Activated naive CD4-positive, alpha-beta T cell treated with anti-CD3 and anti-CD28 coated beads, Interleukin-2, amount 50 U/mL, for 72 hours (primary cell): ENCODE data around the gene HNRNPAB. TPM values are rescaled to one million over a fixed set of nuclear protein-coding genes. Genes with fewer than 3 reads are reported as not detected.

ENCODE experiments used
- ATAC-seq, 2 donors: fragments of 150-1000 bp; cut with Tn5 transposase; 2 replicates each; pipeline ENCODE4 v1.10.0; 2021; ENCODE audit warnings: mild to moderate bottlenecking in 2 of 2, moderate library complexity in 2 of 2
- DNase-seq, 2 donors: peaks; one replicate each; pipeline ENCODE4 v3.0.0; 2021 to 2022; ENCODE audit warnings: low spot score in 2 of 2
- H3K27ac Mint-ChIP-seq, 2 donors: one replicate each; pipeline ENCODE4 v1.8.0; 2022; ENCODE audit warnings: mild to moderate bottlenecking in 2 of 2, mixed read lengths in 2 of 2
- H3K36me3 Mint-ChIP-seq, 2 donors: one replicate each; pipeline ENCODE4 v1.8.0; 2022; ENCODE audit warnings: mixed read lengths in 2 of 2
- H3K9me3 Mint-ChIP-seq, 2 donors: one replicate each; pipeline ENCODE4 v1.8.0; 2022; ENCODE audit warnings: mixed read lengths in 2 of 2
- total RNA-seq, 2 donors: library from RNA; stranded (reverse); gene quantifications; one replicate each; pipeline ENCODE4 v1.2.3, GENCODE V29; 2022

Gene HNRNPAB
- total RNA-seq: 100 to 1,000 TPM; 232 to 253 TPM

GRCh38 chr5:178204182-178204934 is at the start of gene HNRNPAB:
HNRNPAB (plus strand) TSS chr5:178204533; CDS start chr5:178204838, 305 bp downstream.
- H3K9me3 Mint-ChIP-seq: no peaks in the 10 kb centered on the region
- H3K36me3 Mint-ChIP-seq: peaks cover 40 to 41% of the 10 kb centered on the region in 2 donors
- peak; percentile 96 to 98 for DNase-seq
- H3K27ac Mint-ChIP-seq: peak within 1 kb of the TSS; percentile 97 to 100
- ATAC-seq: peak; percentile 88 to 92

DNA sequence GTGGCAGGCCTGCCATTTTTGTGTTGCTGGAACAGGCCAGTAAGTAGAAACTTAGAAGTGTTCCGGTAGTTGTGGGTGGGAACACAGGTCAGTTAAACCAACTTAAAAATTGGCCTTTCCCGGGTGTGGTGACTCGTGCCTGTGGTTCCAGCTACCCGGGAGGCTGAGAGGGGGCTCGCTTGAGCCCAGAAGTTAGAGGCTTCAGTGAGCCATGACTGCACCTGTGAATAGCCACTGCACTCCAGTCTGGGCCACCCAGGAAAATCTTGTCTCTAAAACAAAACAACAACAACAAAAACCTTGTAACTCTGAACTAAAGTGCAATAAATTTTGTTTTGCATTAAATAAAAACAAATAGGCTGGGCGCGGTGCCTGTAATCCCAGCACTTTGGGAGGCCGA is 49.3 kb upstream of the HNRNPAB start:
- DNase-seq: no peak
- Mint-ChIP-seq H3K36me3 (peaks cover 11 to 23% of the 10 kb centered on the region in 2 donors), H3K27ac (no peak overlapping the region), H3K9me3 (no peaks in the 10 kb centered on the region)
- no peak for ATAC-seq

DNA sequence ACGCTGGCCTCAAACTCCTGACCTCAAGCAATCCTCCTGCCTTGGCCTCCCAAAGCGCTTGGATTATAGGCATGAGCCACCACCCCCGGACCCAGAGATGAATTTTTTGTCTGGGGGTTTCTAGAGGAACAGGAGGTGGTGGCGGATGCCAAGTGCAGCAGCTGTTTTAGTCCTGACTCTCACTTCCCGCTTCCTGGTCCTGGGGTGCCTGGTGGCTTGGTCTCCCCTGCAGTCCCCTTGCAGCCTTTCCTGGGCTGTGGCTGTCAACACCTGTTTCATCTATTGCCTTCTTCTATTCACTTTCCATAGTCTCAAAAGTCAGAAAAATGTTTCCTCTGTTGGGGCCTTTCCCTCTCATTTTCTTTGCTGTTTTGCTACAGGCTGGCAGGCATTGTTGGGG is 44.2 kb upstream of the HNRNPAB start:
- H3K9me3 Mint-ChIP-seq: no peaks in the 10 kb centered on the region
- H3K27ac Mint-ChIP-seq: no peak overlapping the region
- DNase-seq (no peak), ATAC-seq (no peak)
- H3K36me3 Mint-ChIP-seq: no peaks in the 10 kb centered on the region

GRCh38 chr5:178162481-178162880 is 41.9 kb upstream of the HNRNPAB start:
- ATAC-seq (no peak), DNase-seq (no peak)
- H3K27ac Mint-ChIP-seq: no peak overlapping the region
- H3K36me3 Mint-ChIP-seq: no peaks in the 10 kb centered on the region
- H3K9me3 Mint-ChIP-seq: no peaks in the 10 kb centered on the region

DNA sequence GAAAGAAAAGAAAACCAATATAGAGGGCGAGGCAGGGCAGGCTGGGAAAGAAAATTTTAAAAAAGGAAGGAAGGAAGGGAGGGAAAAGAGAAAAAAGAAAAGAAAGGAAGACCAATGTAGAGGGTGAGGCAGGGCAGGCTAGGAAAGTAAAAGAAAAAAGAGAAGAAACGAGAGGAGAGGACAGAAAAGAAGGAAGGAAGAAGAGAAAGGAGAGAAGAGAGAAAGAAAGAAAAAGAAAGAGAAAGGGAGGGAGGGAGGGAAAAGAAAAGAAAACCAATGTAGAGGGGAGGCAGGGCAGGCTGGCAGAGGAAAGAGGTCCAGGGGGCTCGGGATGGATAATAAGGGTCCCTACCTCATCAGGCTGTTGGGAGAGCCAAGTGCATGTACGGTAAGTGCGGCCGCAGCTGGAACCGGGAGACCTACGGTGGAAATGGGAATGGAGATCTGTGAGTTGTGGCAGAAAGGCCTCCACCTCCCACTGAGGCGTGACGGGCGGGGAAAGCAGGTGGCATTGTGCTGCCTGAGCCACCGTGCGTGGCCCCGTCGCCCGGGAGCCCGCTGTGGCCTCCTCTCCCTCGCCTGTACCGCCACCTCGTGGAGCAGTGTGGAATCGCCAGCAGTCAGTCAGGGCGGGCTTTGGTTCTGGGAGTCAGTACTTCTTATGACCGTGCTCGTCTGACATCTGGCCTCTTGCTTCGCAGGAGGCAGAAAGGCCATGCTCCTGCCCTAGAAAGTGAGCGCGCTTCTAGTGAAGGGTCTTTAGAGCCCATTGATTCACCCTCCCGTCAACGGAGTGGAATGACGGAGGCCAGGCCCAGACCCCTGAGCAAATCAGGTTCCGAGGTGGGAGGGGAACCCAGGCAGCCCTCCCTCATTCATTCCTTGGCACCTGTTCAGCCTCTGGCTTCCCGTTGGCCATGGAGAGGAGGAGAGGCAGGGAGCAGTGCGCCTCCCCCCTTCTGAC is 40.3 kb upstream of the HNRNPAB start:
- ATAC-seq (peak; percentile 99), DNase-seq (peak; percentile 86 to 99)
- Mint-ChIP-seq H3K27ac (peak overlapping the region; percentile 41 to 65), H3K36me3 (no peaks in the 10 kb centered on the region), H3K9me3 (no peaks in the 10 kb centered on the region)

DNA sequence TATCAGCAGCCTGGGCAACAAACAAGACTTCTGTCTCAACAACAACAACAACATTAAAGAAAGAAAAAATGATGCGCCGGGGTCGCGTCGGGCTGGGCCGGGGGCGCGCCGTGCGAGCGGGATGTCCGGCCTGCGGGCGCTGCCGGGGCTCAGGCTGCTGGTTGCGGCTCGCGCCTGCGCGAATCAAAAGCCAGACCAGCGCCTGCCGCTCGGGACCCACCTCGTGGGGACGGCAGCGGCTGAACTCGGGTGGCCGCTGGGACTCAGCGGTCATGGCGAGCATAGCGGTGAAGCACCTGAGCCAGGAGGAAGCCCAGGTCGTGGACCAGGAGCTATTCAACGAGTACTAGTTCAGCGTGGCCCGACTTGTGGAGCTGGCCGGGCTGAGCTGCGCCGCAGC is 38.8 kb upstream of the HNRNPAB start:
- DNase-seq (peak in 1 of 2 donors; percentile 51), ATAC-seq (no peak)
- Mint-ChIP-seq H3K27ac (no peak overlapping the region), H3K9me3 (no peaks in the 10 kb centered on the region), H3K36me3 (no peaks in the 10 kb centered on the region)

DNA sequence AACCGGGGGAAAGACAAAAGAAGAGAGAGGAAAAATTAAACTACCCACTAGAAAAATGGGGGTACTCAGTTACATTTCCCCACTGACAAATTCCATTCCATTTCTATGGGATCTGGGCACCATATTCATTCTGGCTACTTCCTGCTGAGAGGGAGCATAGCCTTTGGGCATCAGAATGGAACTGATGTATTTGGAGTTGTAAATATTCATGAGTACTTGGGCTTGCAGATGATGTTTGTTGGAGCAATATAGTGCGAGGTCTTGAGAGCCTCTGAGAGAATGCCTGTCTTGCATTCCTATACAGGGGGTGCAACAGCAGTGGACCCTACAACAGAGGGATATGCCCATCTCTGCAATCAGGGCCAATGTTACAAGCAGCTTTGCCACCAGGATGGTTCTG is 33.9 kb upstream of the HNRNPAB start:
- DNase-seq: no peak
- no peaks in the 10 kb centered on the region for H3K9me3 Mint-ChIP-seq
- H3K27ac Mint-ChIP-seq: no peak overlapping the region
- ATAC-seq: no peak
- H3K36me3 Mint-ChIP-seq: no peaks in the 10 kb centered on the region

DNA sequence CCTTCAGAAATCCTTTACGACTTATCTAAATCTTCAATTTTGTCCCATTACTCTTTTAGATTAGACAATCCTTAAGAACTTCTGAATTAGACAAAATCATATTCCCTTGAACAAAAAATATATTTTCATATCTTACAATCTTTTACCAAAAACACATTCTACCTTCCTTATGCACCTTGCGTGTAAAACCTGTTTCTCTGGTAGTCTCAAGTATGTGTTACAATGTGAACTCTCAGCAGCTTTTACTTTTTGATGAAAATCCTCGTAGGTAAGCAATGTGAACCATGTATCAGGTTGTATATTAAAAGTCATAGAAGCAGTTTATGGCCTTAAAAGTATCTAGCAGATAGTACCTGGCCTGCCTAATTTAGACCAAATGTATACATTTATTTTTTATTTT is 29.9 kb upstream of the HNRNPAB start:
- Mint-ChIP-seq H3K36me3 (no peaks in the 10 kb centered on the region), H3K27ac (no peak overlapping the region), H3K9me3 (no peaks in the 10 kb centered on the region)
- no peak for ATAC-seq
- no peak for DNase-seq

GRCh38 chr5:178176791-178177190 is 27.5 kb upstream of the HNRNPAB start:
- Mint-ChIP-seq H3K27ac (no peak overlapping the region), H3K36me3 (no peaks in the 10 kb centered on the region), H3K9me3 (no peaks in the 10 kb centered on the region)
- DNase-seq (no peak), ATAC-seq (no peak)

- Mint-ChIP-seq H3K27ac (no peak overlapping the region), H3K9me3 (no peaks in the 10 kb centered on the region), H3K36me3 (no peaks in the 10 kb centered on the region)
- no peak for ATAC-seq
- no peak for DNase-seq
Measured at GRCh38 chr5:178177569-178177968, 26.8 kb upstream of the HNRNPAB start.

GRCh38 chr5:178180141-178180863 is 24.0 kb upstream of the HNRNPAB start:
- DNase-seq: no peak
- Mint-ChIP-seq H3K36me3 (no peaks in the 10 kb centered on the region), H3K27ac (no peak overlapping the region), H3K9me3 (no peaks in the 10 kb centered on the region)
- no peak for ATAC-seq

GRCh38 chr5:178182158-178182876 is 22.0 kb upstream of the HNRNPAB start:
- H3K27ac Mint-ChIP-seq: peak overlapping the region in 1 of 2 donors; percentile 48
- no peaks in the 10 kb centered on the region for H3K36me3 Mint-ChIP-seq
- H3K9me3 Mint-ChIP-seq: no peaks in the 10 kb centered on the region
- no peak for DNase-seq
- no peak for ATAC-seq

DNA sequence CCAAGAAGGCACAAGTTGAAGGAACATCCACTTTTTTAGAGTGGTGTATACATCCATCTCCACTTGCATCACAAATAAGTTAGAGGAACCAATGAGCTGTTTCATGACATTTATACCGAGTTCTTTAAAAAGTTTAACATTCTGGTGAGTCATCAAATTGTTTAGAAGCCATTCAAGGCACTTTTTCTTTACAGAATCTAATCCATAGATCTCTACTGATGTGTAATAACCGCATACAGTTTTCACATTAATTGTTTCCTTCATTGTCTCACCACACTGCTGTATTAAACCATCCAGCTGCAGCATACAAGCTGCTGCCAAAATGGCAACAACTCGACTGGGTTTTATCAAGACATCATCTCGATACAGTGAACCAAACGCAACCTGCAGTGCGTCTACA is 17.9 kb upstream of the HNRNPAB start:
- ATAC-seq: no peak
- Mint-ChIP-seq H3K9me3 (no peaks in the 10 kb centered on the region), H3K27ac (no peak overlapping the region), H3K36me3 (no peaks in the 10 kb centered on the region)
- no peak for DNase-seq

DNA sequence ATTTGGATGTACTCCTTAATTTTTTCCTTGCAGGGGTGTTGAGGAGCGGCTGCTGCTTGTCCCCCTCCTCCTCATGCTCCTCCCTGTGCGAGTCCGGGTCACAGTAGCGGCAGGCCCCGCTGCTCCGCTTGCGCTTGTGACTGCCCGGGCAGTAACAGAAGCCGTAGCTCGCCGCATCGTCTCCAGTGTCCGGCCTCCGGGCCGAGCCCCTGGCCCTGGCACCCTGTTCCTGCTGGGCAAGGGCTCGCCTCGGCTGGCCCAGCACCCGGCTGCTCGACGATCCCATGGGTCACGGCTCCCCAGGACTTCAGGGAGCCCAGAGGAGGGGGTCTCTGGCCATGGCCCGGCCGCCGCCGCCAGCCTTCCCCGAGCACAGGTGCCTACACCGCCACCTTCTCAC is 17.3 kb upstream of the HNRNPAB start, which contains the start of gene GMCL2:
Gene GMCL2 (minus strand): TSS at position 358 of the 400 bp plus-strand sequence. CDS start 72 bp downstream, at position 286.
- Mint-ChIP-seq H3K27ac (no peak within 1 kb of the TSS), H3K36me3 (no peaks in the 10 kb centered on the region), H3K9me3 (no peaks in the 10 kb centered on the region)
- DNase-seq (no peak), ATAC-seq (no peak)

DNA sequence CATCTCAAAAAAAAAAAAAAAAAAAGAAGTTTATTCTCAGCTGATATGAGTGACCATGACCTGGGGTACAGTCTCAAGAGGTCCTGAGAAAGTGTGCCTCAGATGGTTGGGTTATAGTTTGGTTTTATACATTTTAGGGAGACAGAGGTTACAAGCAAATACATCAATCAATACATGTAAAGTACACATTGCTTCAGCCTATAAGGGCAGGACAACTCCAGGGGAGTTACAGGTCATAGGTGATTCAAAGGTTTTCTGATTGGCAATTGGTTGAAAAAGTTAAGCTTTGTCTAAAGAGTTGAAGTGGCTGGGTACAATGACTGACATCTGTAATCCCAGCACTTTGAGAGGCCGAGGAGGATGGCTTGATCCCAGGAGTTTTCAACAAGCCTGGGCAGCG is 14.9 kb upstream of the HNRNPAB start:
- Mint-ChIP-seq H3K9me3 (no peaks in the 10 kb centered on the region), H3K36me3 (peaks cover 0 to 6% of the 10 kb centered on the region in 2 donors), H3K27ac (no peak overlapping the region)
- ATAC-seq (no peak), DNase-seq (no peak)

GRCh38 chr5:178191661-178192060 is 12.7 kb upstream of the HNRNPAB start:
- DNase-seq (no peak), ATAC-seq (no peak)
- Mint-ChIP-seq H3K9me3 (no peaks in the 10 kb centered on the region), H3K36me3 (peaks cover 0 to 6% of the 10 kb centered on the region in 2 donors), H3K27ac (no peak overlapping the region)
